Inflammatory macrophage treated with lipopolysaccharide for 1 hour (primary cell): ENCODE data around the gene RMND5A.

Source experiments
- DNase-seq, 2 donors: peaks; one replicate each; pipeline ENCODE4 v3.0.0-alpha.2; 2020 to 2022

The RMND5A gene

GRCh38 chr2:86768189-86768949 is 48.3 kb downstream of the RMND5A start:
- no peak for DNase-seq

- DNase-seq = no peak
Observed at GRCh38 chr2:86769838-86770237, 49.7 kb downstream of the RMND5A start.

GRCh38 chr2:86770816-86771301 is 50.8 kb downstream of the RMND5A start:
- DNase-seq = no peak

GRCh38 chr2:86772611-86773010 is 52.5 kb downstream of the RMND5A start:
- no peak for DNase-seq

- DNase-seq = no peak
Observed at GRCh38 chr2:86774862-86775261, 54.8 kb downstream of the RMND5A start.

- no peak for DNase-seq
Observed at GRCh38 chr2:86775338-86775737, 55.2 kb downstream of the RMND5A start.

GRCh38 chr2:86776532-86776931 is 56.4 kb downstream of the RMND5A start:
- no peak for DNase-seq

GRCh38 chr2:86778957-86779356 is 58.9 kb downstream of the RMND5A start:
- no peak for DNase-seq

- DNase-seq = no peak
Observed at GRCh38 chr2:86779971-86780370, 59.9 kb downstream of the RMND5A start.

- no peak for DNase-seq
Observed at GRCh38 chr2:86781363-86781762, 61.3 kb downstream of the RMND5A start.

- DNase-seq = no peak
Observed at GRCh38 chr2:86782748-86783147, 62.7 kb downstream of the RMND5A start.

- DNase-seq = peak; percentile 5 to 9
Observed at GRCh38 chr2:86783615-86784339, 63.7 kb downstream of the RMND5A start.

GRCh38 chr2:86785456-86785855 is 65.4 kb downstream of the RMND5A start:
- DNase-seq = no peak

GRCh38 chr2:86786001-86786536 is 66.0 kb downstream of the RMND5A start:
- DNase-seq = no peak

GRCh38 chr2:86787736-86788135 is 67.6 kb downstream of the RMND5A start:
- peak; percentile 23 to 41 for DNase-seq

GRCh38 chr2:86788165-86788564 is 68.1 kb downstream of the RMND5A start:
- DNase-seq = no peak

- no peak for DNase-seq
Observed at GRCh38 chr2:86788881-86789686, 69.0 kb downstream of the RMND5A start.

GRCh38 chr2:86789687-86790133 is 69.6 kb downstream of the RMND5A start:
- no peak for DNase-seq

- DNase-seq = no peak
Observed at GRCh38 chr2:86790134-86790675, 70.1 kb downstream of the RMND5A start.

- peak in 1 of 2 donors; percentile 25 for DNase-seq
Observed at GRCh38 chr2:86790676-86791572, 70.8 kb downstream of the RMND5A start, which contains the start of gene CD8A. TSS of gene CD8A (minus strand) at chr2:86790913. CDS start at chr2:86790825, 88 bp downstream.

GRCh38 chr2:86791573-86791972 is 71.5 kb downstream of the RMND5A start:
- DNase-seq = no peak
